HG02943 (cell line): ENCODE results near the gene MAST4.

Source experiments
- ATAC-seq: cut with Tn5 transposase; IDR thresholded peaks from one replicate; pipeline ENCODE4 v1.9.1; 2021; ENCODE audit warnings: mild to moderate bottlenecking, low read depth, moderate library complexity; ENCODE audit not compliant: unreplicated experiment

MAST4 gene

GRCh38 chr5:66603164-66603563 is 7.0 kb downstream of the MAST4 start:
- no peak for ATAC-seq

GRCh38 chr5:66603881-66604280 is 7.7 kb downstream of the MAST4 start:
- no peak for ATAC-seq

- no peak for ATAC-seq
Measured at GRCh38 chr5:66606713-66607112, 10.5 kb downstream of the MAST4 start.

- no peak for ATAC-seq
Measured at GRCh38 chr5:66608501-66608900, 12.3 kb downstream of the MAST4 start.

GRCh38 chr5:66609615-66610014 is 13.4 kb downstream of the MAST4 start:
- ATAC-seq = no peak

- ATAC-seq = no peak
Measured at GRCh38 chr5:66612226-66612625, 16.0 kb downstream of the MAST4 start.

- ATAC-seq = no peak
Measured at GRCh38 chr5:66615136-66615535, 18.9 kb downstream of the MAST4 start.

- no peak for ATAC-seq
Measured at GRCh38 chr5:66615894-66616293, 19.7 kb downstream of the MAST4 start.

- ATAC-seq = no peak
Measured at GRCh38 chr5:66616520-66617225, 20.5 kb downstream of the MAST4 start.

- no peak for ATAC-seq
Measured at GRCh38 chr5:66617226-66617861, 21.2 kb downstream of the MAST4 start.

- no peak for ATAC-seq
Measured at GRCh38 chr5:66617991-66618768, 22.0 kb downstream of the MAST4 start.

GRCh38 chr5:66620711-66621110 is 24.5 kb downstream of the MAST4 start:
- no peak for ATAC-seq

- no peak for ATAC-seq
Measured at GRCh38 chr5:66621146-66621545, 25.0 kb downstream of the MAST4 start.

GRCh38 chr5:66621736-66622135 is 25.5 kb downstream of the MAST4 start:
- ATAC-seq = no peak

GRCh38 chr5:66628561-66628960 is 32.4 kb downstream of the MAST4 start:
- ATAC-seq = no peak

- ATAC-seq = no peak
Measured at GRCh38 chr5:66629446-66629845, 33.3 kb downstream of the MAST4 start.

- no peak for ATAC-seq
Measured at GRCh38 chr5:66633754-66634153, 37.6 kb downstream of the MAST4 start.

GRCh38 chr5:66634601-66635000 is 38.4 kb downstream of the MAST4 start:
- no peak for ATAC-seq

- ATAC-seq = no peak
Measured at GRCh38 chr5:66637994-66638393, 41.8 kb downstream of the MAST4 start.

GRCh38 chr5:66639037-66639436 is 42.8 kb downstream of the MAST4 start:
- ATAC-seq = no peak

GRCh38 chr5:66642538-66642937 is 46.3 kb downstream of the MAST4 start:
- no peak for ATAC-seq

GRCh38 chr5:66643387-66643786 is 47.2 kb downstream of the MAST4 start:
- ATAC-seq = no peak
